HL-60/S4 (cell line): ENCODE results near the gene SUSD6.

Experiments used
- in situ Hi-C: fragments of 300-500 bp; cut with MboI; formaldehyde crosslinking; loops from 2 replicates; pipeline ENCODE4 v1.14.3; 2022; ENCODE audit warnings: low sequenced_read_pairs

SUSD6 gene, protein sequence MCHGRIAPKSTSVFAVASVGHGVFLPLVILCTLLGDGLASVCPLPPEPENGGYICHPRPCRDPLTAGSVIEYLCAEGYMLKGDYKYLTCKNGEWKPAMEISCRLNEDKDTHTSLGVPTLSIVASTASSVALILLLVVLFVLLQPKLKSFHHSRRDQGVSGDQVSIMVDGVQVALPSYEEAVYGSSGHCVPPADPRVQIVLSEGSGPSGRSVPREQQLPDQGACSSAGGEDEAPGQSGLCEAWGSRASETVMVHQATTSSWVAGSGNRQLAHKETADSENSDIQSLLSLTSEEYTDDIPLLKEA

DNA sequence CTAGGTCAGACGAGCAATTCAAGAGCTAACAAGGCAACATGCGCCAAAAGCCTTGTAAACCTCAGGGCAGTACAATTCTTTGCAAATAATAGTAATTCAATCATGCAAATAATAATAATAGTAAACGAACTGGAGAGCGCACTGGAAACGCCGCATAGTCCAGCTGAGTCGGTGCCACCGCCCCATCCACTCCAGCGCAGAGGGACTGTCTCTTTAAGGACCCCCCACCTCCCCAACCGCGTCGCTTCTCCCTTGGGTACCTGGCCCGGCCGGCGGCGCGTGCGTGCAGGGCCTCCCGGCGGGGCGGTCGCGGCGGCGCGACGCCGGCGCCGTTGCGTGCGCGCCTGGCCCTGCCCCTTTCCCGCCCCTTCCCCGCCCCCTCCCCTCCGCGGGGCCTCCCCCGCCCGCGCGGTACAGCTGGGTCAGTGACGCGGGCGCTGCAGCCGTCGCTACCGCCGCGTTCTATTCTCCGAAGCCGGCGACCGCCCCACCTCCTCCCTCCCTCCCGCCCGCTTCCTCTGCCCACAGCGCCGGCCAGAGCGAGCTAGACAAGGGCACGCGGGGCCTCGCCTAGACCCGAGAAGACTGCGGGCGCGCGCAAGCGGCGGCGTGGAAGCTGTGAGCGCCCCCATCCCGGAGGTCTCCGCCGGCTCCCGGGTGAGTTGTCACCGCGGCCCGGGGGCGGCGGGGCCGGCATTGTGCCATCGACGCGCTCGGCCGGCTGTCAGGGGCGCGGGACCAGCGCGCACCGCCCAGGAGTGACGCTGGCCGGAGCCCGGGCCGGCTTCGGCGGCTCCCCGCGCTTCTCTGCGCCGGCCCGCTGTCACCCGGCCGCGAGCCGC, at the start of gene SUSD6:
SUSD6 (plus strand) TSS at position 425 of the 842 bp plus-strand sequence. CDS start 46,997 bp downstream, outside the sequence.
- in situ Hi-C loops: no loop called here

DNA sequence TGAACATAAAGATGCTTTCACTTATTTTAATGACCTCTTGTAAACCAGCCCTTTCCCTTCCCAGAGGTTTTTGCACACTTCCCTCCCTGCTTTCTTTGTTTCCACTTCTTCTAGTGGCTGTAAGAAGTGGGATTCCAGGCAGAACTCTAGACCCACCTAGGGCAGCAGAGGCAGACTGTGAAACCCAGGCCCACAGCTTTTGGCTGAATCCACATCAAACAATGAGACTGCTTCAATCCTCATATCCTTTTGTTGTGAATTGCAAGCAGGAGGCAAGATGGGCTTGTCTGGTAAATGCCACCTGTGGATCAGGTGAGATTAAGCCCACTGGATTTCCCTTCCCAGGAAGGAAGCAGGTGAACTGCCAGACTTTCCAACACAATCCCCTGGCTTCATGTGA, 49.5 kb upstream of the SUSD6 start:
- in situ Hi-C loops: no loop called here

DNA sequence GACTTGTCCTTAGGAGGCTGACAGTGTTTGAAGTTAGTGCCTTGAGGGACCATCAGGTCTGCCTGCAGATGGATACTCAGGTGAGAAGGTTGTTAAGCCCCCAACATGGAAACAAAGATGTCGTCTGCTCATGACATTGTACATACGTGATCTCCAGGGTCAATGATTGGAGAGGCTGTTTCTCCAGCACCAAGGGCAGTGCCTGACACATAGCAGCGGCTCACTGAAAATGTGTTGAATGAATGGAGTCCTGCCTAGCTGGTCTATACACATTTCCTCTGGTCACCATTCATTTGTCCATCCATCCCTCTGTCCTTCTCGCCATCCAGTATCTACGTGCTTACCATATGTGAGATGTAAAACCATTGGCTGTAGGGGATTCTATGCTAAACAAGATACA, 43.8 kb upstream of the SUSD6 start:
- in situ Hi-C loops: no loop called here

DNA sequence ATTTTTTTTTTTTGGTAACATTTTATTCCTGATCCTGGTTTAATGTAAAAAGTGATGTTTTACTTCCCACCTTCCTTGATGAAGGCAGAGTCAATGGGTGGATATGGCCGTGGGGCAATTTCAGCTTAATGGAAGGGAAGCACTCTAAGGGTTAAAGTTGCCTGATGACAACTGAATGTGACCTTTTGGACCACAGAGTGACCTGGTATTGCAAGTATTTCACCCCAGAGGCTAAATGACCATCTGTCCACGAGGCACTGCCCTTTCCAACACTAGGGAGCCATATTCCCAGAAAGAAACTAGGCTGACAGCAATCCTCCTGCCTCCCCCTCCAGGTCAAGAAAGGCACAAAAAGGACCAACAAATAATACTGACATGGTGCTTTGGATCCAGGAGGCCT, 41.5 kb upstream of the SUSD6 start:
- in situ Hi-C loops: no loop called here

DNA sequence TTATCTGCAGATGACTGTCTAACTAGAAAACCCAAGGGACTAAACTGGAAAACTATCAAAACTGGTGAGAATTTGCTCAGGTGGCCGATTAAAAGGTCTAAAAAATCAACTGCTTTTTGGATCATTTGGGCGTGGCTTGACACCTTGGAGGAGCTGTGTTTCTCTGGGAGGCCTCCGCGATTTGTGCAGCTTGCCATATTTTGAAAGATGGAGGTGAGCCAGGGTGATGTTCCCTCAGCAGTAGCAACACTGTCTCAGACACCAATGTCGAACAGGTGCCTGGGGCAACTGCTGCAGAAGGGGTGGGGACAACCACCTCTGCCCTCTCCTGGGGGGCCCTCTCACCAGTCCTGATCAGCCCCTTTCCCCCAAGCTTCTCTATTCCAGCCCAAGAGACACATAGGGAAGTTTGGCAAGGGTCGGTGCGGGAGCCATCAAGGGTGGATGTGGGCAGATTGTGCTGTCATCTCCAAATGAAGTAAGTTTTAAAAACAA, 40.5 kb upstream of the SUSD6 start:
- in situ Hi-C loops: no loop called here

DNA sequence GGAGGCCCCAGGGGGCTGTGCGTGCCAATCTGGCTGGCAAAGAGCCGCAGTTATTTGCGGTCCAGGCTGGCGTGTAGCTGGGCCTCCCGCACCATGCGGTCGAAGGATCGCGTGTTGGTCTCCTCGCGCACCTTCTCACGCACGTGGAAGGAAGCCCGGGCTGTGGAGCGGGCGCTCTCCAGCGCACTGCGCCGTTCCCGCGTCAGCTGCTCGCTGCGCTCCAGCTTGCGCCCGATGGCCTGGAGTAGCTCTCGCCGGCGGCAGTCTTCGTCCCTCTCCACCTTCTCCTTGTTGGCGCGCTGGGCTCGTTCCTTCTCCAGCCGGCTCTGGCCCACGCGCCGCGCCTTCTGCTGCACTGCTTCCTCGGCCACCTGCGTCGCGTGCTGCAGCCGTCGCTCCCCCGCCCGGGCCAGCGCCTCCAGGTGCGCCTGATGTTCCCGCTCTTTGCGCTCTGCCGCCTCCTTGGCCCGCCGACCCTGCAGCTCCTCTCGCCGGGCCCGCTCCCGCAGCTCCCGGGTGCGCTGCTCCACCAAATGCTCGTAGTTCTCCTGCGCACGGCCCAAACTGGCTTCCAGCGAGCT, 39.9 kb upstream of the SUSD6 start:
- in situ Hi-C loops: no loop called here

DNA sequence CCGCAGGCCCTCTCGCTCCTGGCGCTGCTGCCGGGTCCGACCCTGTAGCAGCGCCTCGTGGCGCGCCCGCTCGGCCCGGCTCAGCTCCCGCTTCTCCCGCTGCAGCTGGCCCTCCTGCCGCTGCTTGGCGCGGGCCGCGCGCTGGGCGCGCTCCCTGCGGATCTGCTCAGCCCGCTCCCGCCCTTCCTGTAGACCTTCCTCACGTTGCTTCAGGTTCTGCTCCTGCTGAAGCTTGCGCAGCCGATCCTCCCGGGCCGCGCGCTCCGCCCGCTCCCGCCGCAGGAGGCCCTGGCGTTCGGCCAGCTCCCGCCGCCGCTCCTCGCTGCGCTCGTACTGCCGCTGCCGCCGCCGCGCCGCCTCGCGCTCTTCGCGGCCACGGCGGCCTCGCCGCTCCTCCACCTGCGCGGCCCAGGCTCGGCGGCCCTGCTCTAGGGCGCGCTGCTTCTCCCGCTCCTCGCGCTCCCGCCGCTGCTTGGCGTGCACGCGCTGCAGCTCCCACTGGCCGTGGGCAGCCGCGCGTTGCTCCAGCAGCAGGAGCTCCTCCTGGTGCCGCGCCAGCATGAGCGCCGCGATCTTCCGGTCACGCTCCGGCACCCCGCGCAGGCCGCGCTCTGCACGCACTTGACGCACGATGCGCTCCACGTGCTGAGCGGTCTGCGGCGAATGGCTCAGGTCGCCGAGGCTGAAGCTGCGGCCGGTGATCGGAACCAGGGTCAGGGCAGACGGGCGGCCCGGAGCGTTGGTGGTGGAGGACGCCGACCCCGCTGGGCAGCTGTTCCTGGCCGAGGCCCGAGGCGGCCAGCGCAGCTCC, 39.2 kb upstream of the SUSD6 start:
- in situ Hi-C loops: no loop called here

DNA sequence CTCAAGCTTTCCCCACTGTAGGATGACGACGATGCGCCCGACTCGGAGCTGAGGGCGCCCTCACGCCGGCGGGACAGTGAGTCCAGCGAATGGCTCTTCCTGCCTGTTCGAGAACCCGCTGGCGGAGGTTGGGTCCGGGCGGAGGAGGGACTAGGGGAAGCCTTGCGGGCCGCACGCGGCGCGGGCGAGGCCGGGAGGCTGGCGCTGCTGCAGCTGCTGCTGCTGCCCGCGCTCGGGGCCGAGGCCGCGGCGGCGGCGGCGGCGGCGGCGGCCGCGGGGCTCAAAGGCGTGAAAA, 38.6 kb upstream of the SUSD6 start:
- in situ Hi-C loops: no loop called here

DNA sequence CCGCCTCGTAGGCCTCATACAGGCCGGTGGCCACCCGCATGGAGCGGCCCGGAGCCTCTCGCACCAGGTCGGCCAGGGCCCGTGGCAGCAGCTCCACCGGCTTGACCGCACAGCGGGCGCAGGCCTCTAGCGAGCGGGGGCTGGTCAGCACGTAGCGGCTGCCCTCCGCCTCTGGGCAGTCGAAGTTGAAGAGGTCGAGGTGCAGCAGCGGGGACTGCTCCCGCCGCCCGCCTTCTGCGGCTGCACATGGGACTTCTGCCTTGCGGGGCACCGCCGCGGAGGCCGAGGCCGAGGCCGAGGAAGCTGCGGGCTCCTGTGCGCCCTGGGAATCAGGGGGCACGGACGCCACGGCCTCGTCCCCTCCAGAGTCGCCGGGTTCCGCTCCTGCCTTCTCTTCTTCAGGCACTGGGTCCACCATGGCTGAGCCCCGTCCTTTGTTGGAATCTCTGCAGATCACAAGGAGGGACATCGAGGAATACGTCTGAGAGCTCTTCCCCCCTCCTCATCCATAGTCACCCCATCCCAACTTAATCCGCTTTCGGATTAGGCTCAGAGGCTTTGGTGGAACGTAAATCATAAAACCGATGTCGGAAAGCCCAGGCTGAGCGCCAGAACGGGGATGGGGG, 38.1 kb upstream of the SUSD6 start:
- in situ Hi-C loops: no loop called here

DNA sequence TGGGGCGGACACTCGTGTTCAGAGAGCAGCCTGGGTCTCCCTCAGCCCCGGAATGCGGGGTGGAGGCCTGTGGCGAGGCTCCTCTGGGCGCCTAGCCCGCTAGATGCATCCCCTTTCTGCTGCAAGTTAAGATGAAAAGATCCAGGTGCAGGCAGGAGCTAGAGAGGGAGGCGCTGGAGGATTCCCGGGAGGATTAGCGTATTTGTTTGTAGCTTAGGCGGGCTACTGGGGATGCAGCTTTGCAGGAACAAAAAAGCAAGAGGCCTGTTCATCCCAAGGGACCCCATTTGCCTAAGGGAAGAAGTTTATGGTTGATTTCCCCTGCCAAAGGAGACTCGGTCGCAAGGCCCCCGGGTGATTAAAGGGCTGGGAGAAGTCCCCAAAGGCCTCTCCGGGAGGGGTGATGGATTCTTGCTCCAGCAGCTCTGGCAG, 37.5 kb upstream of the SUSD6 start:
- in situ Hi-C loops: no loop called here

DNA sequence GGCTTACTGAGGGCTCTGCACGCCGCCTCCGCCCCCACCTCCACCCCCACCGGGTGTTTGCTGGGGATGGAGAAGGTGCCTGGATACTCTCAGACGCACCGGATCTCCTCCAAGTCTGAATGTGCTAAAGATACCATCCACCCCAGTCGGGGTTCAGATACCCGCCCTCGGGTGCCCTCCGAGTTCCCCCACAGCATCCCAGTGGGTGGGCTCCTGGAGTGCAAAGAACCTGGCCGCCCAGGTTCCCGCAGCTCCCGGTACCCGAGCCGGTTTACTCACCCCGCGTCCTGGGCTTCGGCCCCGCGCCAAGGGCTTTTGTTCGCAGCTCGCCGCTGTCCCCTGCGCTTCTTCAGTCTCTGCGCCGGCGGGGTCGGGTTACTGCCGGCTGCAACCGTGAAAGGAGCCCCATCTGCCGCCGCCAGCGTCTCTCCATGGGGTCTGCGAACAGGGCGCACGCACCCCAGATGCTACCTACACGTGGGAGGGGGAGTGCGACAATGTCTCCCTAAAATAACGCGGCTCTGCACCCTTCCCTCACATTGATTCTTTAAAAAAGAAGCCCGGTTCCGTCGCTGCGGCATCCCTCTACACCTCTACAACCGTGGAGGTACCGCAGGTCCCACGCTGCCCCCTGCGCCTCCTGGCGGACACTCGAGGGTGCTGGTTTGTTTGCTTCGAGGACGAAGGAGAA, 37.0 kb upstream of the SUSD6 start, which contains the start of gene CCDC177:
CCDC177 (minus strand) TSS at position 609 of the 691 bp plus-strand sequence. CDS start 1,249 bp downstream, outside the sequence.
- in situ Hi-C loops: no loop called here

DNA sequence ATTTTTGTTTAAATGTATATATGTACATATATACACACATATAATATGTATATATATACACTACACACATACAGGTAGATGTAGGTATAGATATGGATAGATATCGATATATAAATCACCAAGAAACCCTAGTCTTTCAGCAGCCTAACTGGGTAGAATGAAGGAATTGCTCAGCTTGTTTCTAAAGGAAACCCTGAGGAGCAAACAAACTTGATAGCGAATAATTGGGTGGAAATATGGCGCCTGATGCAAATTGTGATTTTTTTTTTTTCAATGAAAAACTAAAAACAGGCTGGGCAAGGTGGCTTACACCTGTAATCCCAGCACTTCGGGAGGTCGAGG, 36.5 kb upstream of the SUSD6 start:
- in situ Hi-C loops: no loop called here

DNA sequence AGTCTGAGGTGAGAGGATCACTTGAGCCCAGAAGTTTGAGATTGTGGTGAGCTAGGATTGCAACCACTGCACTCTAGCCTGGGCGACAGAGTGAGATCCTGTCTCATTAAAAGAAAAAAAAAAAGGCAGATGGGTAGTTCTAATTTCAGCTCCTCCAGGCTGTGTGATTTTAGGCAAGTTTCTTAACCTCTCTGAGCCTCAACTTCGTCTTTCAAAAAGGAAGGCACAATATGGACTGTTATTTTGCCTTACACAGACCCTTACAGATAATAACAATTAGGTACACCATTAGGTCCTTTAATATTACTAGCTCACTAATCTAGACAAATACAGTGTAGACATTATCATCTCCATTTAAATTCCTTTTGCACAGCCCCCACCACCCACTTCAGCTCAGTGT, 31.9 kb upstream of the SUSD6 start:
- in situ Hi-C loops: no loop called here

DNA sequence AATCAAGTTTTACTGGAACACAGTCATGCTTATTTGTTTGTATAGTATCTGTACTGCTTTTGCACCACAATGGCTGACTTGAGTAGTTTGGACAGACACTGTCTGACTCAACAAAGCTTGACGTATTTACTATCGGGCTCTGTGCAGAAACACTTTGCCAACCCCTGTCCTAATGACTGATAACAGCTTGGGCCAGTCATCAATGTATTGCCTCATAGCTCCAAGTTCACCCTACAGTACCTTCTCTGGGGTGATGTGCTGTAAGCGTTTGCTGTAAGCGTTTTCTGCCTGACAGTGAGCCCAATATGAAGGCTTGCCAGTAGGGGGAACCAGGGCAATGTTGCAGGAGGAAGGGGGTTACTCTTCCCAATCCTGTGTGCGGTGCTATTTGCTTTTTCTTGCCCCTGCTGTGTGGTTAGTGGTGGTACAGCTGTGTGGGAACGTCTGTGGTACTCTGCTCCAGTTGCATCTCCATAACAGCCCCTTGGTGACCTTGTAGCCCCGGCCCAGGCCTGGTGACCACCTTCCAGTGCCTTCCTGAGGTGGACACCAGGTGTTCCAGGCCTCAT, 31.3 kb upstream of the SUSD6 start:
- in situ Hi-C loops: loop anchor here (10.0 kb wide), 1 partner anchor 145 kb away; no protein-coding TSS in a partner anchor

DNA sequence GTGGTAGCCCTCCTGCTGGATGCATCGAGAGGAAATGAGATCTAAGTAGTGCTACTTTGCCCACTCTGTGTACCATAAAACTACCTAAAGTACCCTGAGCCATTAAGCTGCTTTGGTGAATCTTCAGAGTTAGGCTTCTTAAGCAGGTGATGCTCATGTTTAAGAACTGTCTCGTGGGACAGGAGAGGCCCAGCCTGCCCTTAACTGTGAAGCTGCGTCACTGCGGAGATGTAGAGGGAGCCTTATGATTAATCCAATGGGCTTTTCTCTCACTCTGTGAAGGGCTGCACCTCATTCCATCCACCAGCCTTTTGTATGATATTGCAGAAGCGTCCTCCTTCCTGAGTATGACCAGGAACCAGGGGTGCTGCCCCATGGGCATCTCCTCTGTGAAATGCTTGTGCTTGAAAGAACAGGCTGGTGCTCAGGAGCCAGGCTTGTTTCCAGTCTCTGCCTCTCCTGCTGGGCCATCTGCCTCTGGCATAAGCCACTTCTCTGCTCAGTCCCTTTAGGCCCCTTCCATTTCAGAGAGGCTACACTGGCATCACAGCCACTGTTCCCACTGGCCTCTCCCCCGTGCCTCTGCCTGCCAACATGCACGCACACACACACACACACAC, 30.0 kb upstream of the SUSD6 start:
- in situ Hi-C loops: loop anchor here (10.0 kb wide), 1 partner anchor 143 kb away; no protein-coding TSS in a partner anchor

DNA sequence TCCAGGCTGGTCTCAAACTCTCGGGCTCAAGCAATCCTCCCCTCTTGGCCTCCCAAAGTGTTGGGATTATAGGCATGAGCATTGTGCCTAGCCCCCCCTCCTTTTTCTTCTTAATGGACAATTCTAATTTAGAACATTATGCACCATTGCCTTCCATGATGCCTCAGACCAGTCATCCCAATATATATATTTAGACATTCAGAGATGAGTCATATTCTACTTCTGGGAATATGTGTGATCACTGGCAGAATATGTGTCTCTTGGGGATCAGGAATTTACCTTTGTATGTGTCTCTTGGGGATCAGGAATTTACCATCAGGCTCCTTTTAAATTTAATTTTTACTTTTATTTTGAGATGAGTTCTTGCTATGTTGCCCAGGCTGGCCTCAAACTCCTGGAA, 29.2 kb upstream of the SUSD6 start:
- in situ Hi-C loops: loop anchor here (10.0 kb wide), 1 partner anchor 143 kb away; no protein-coding TSS in a partner anchor

DNA sequence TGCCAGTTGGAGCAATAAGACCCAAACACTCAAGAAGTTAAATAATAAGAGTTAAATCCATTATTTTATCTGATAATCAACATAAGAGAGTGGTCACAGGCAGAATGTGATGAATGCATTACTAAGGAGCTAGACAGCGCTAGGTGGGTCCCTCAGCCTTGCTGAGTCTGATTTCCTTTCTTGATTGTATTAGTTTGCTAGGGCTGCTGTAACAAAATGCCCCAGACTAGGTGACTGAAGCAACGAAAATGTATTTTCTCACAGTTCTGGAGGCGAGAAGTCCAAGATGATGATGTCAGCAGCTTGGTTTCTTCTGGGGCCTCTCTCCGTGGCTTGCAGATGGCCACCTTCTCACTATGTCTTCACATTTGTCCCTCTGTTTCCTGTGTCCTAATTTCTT, 28.6 kb upstream of the SUSD6 start:
- in situ Hi-C loops: loop anchor here (10.0 kb wide), 1 partner anchor 142 kb away; no protein-coding TSS in a partner anchor

DNA sequence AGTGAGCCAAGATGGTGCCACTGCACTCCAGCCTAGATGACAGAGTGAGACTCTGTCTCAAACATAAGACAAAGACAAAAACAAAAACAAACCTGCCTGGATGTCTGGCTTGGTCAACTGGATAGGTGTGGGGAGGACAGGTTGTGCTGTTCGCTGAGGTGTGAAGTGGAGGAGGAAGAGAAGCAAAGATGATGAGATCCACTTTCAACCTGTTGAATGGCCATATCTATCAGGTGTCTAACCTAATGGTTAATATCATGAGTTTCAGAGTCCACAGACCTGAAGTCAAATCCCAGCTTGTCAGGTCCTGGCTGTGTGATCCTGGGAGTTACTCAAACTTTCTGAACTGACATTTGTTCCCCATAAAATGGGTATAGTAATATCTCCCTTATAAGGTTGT, 27.0 kb upstream of the SUSD6 start:
- in situ Hi-C loops: loop anchor here (10.0 kb wide), 1 partner anchor 140 kb away; no protein-coding TSS in a partner anchor

DNA sequence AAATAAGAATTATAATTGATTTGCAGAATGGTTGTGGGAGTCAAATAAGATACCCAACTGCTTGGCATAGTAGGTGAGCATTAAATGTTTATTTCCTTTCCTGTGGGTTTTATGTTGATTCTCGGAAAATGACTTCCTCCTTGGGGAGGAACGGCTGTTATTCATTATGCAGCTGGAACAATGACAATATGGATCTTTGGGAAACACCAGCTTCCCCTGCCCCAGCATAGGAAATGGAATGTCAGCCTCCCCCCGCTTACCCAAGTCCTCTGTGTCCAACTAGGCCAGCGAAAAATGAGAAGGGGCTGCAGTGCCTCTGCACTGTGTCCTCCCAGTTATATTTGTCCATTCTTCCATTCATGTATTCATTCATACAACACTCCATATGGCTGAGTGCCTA, 25.0 kb upstream of the SUSD6 start:
- in situ Hi-C loops: loop anchor here (10.0 kb wide), 1 partner anchor 138 kb away; no protein-coding TSS in a partner anchor
